ENCODE measurements around the gene RIT2. TPM values are rescaled to one million over a fixed set of nuclear protein-coding genes. Genes with fewer than 3 reads are reported as not detected.

RIT2 gene
- total RNA-seq, 1 experiment from 2014 or later, result not detected

GRCh38 chr18:43078478-43079092, 36.9 kb downstream of the RIT2 start:
- intact Hi-C loops (cut with micrococcal nuclease; ENCODE audit: unreplicated experiment), result no loop called here
- Mint-ChIP-seq H3K9me3 (ENCODE audit: low read depth, unreplicated experiment) (peaks cover 12% of the 10 kb centered on the region), H3K27me3 (ENCODE audit: unreplicated experiment) (no peaks in the 10 kb centered on the region), H3K4me3 (ENCODE audit: low read depth, unreplicated experiment) (no peak overlapping the region), H3K36me3 (ENCODE audit: insufficient read depth, unreplicated experiment) (no peaks in the 10 kb centered on the region), H3K27ac (ENCODE audit: unreplicated experiment) (no peak overlapping the region), H3K4me1 (ENCODE audit: low read depth, unreplicated experiment) (no peaks in the 10 kb centered on the region)
- no TSS peak for BruUV-seq (replicated peaks)
- DNase-seq, result no peak
- TF ChIP-seq, protein P1, sequence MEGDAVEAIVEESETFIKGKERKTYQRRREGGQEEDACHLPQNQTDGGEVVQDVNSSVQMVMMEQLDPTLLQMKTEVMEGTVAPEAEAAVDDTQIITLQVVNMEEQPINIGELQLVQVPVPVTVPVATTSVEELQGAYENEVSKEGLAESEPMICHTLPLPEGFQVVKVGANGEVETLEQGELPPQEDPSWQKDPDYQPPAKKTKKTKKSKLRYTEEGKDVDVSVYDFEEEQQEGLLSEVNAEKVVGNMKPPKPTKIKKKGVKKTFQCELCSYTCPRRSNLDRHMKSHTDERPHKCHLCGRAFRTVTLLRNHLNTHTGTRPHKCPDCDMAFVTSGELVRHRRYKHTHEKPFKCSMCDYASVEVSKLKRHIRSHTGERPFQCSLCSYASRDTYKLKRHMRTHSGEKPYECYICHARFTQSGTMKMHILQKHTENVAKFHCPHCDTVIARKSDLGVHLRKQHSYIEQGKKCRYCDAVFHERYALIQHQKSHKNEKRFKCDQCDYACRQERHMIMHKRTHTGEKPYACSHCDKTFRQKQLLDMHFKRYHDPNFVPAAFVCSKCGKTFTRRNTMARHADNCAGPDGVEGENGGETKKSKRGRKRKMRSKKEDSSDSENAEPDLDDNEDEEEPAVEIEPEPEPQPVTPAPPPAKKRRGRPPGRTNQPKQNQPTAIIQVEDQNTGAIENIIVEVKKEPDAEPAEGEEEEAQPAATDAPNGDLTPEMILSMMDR (IDR thresholded peaks at IDR 0.05; ENCODE audit: unreplicated experiment), result no peak
- CTCF ChIA-PET, result no interaction called here

- intact Hi-C loops (cut with micrococcal nuclease; ENCODE audit: unreplicated experiment), result no loop called here
- H3K27ac Mint-ChIP-seq (ENCODE audit: unreplicated experiment), result no peak overlapping the region
- CTCF ChIA-PET, result no interaction called here
Observed at GRCh38 chr18:43077510-43078308, 37.8 kb downstream of the RIT2 start.

GRCh38 chr18:43073771-43074170, 41.7 kb downstream of the RIT2 start:
- CTCF ChIA-PET, result no interaction called here

More at GRCh38 chr18:43077510-43078308, 37.8 kb downstream of the RIT2 start:
- TF ChIP-seq, protein P1 (IDR thresholded peaks at IDR 0.05; ENCODE audit: unreplicated experiment), result no peak
- no peaks in the 10 kb centered on the region for H3K27me3 Mint-ChIP-seq (ENCODE audit: unreplicated experiment)
- H3K4me1 Mint-ChIP-seq (ENCODE audit: low read depth, unreplicated experiment), result no peaks in the 10 kb centered on the region
- peaks cover 15% of the 10 kb centered on the region for H3K9me3 Mint-ChIP-seq (ENCODE audit: low read depth, unreplicated experiment)
- no peak for DNase-seq
- no TSS peak for BruUV-seq (replicated peaks)
- no peaks in the 10 kb centered on the region for H3K36me3 Mint-ChIP-seq (ENCODE audit: insufficient read depth, unreplicated experiment)
- H3K4me3 Mint-ChIP-seq (ENCODE audit: low read depth, unreplicated experiment), result no peak overlapping the region

DNA sequence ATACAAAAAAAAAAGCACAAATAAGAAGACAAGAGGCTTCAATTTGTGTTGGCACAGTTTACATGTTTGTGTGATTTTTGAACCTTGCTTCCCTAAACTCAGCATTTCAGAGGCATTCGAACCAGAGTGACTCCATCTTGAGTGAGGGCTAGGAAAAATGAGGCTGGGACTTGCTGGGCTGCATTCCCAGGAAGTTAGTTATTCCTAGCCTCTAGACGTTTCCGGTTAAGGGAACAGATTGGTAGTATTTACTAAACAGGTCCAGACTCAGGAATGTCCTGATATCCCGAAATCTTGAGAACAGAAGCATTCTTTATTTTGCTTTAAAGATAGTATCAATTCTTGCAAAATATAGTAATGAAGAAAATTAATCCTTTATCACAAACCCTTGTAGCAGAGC, 46.7 kb downstream of the RIT2 start:
- Mint-ChIP-seq H3K36me3 (ENCODE audit: insufficient read depth, unreplicated experiment) (no peaks in the 10 kb centered on the region), H3K4me3 (ENCODE audit: low read depth, unreplicated experiment) (no peak overlapping the region), H3K4me1 (ENCODE audit: low read depth, unreplicated experiment) (no peaks in the 10 kb centered on the region), H3K9me3 (ENCODE audit: low read depth, unreplicated experiment) (peaks cover 19% of the 10 kb centered on the region), H3K27ac (ENCODE audit: unreplicated experiment) (no peak overlapping the region), H3K27me3 (ENCODE audit: unreplicated experiment) (no peaks in the 10 kb centered on the region)
- CTCF ChIA-PET, result no interaction called here
- no peak for DNase-seq
- BruUV-seq (replicated peaks), result no TSS peak
- TF ChIP-seq, protein P1 (IDR thresholded peaks at IDR 0.05; ENCODE audit: unreplicated experiment), result no peak
- intact Hi-C loops (cut with micrococcal nuclease; ENCODE audit: unreplicated experiment), result no loop called here

More at GRCh38 chr18:43073771-43074170, 41.7 kb downstream of the RIT2 start:
- TF ChIP-seq, protein P1 (IDR thresholded peaks at IDR 0.05; ENCODE audit: unreplicated experiment), result no peak
- no peaks in the 10 kb centered on the region for H3K27me3 Mint-ChIP-seq (ENCODE audit: unreplicated experiment)
- intact Hi-C loops (cut with micrococcal nuclease; ENCODE audit: unreplicated experiment), result no loop called here
- no TSS peak for BruUV-seq (replicated peaks)
- no peaks in the 10 kb centered on the region for H3K4me1 Mint-ChIP-seq (ENCODE audit: low read depth, unreplicated experiment)
- H3K4me3 Mint-ChIP-seq (ENCODE audit: low read depth, unreplicated experiment), result no peak overlapping the region
- no peaks in the 10 kb centered on the region for H3K36me3 Mint-ChIP-seq (ENCODE audit: insufficient read depth, unreplicated experiment)
- no peak overlapping the region for H3K27ac Mint-ChIP-seq (ENCODE audit: unreplicated experiment)
- no peak for DNase-seq
- H3K9me3 Mint-ChIP-seq (ENCODE audit: low read depth, unreplicated experiment), result peaks cover 15% of the 10 kb centered on the region
